HepG2 (cell line): Measurements from ENCODE around the gene TBXAS1. TPM values are rescaled to one million over a fixed set of nuclear protein-coding genes. Genes with fewer than 3 reads are reported as not detected.

ENCODE experiments used
- HOXA5 ChIP-seq: sonication (generic); formaldehyde crosslinking; IDR thresholded peaks from 2 replicates; pipeline ENCODE4 v1.4.0; 2020; ENCODE audit warnings: missing genetic modification reagents
- JUN ChIP-seq: sonication (generic); formaldehyde crosslinking; IDR thresholded peaks from 2 replicates; pipeline ENCODE4 v1.4.0; 2020; ENCODE audit warnings: mild to moderate bottlenecking, missing genetic modification reagents
- SRF ChIP-seq: IDR thresholded peaks from 2 replicates; pipeline ENCODE4 v1.6.1; 2011; ENCODE audit warnings: mild to moderate bottlenecking, low read depth, low read length, moderate library complexity
- TBX2 ChIP-seq: sonication (generic); formaldehyde crosslinking; IDR thresholded peaks from 2 replicates; pipeline ENCODE4 v1.5.0; 2020; ENCODE audit warnings: missing genetic modification reagents, mild to moderate bottlenecking, borderline replicate concordance
- THAP11 ChIP-seq: IDR thresholded peaks from 2 replicates; pipeline ENCODE4 v1.6.1; 2016; ENCODE audit warnings: missing biosample characterization, missing genetic modification reagents
- TSC22D2 ChIP-seq: sonication (generic); formaldehyde crosslinking; IDR thresholded peaks from 2 replicates; pipeline ENCODE4 v1.5.1; 2020; ENCODE audit warnings: missing genetic modification reagents, mild to moderate bottlenecking, borderline replicate concordance
- ZNF543 ChIP-seq: sonication (generic); formaldehyde crosslinking; IDR thresholded peaks from 2 replicates; pipeline ENCODE4 v1.4.0; 2020; ENCODE audit warnings: mild to moderate bottlenecking, missing genetic modification reagents
- ZSCAN29 ChIP-seq: sonication (generic); formaldehyde crosslinking; conservative IDR thresholded peaks from 2 replicates; pipeline ENCODE4 v1.4.0; 2020; ENCODE audit warnings: mild to moderate bottlenecking, missing genetic modification reagents
- polyA plus RNA-seq, 8 experiments: library from polyadenylated mRNA; depleted of rRNA in 3 of 8; stranded (reverse) in 7 of 8; unstranded in 1 of 8; fragments of >200 nt; fragmentation: Illumina TruSeq in 4 of 8; extraction: Trizol in 4 of 8; gene quantifications; 2 replicates each; pipeline versions ENCODE4 v1.2.1 to v1.2.3, GENCODE V29; 2011 to 2016; ENCODE audit warnings: low read depth in 4 of 8, missing spikeins in 1 of 8, mixed read lengths in 1 of 8; ENCODE audit not compliant: insufficient read depth in 1 of 8
- total RNA-seq, 5 experiments: library from RNA; depleted of rRNA; stranded (reverse); fragments of >200 nt; fragmentation: Illumina TruSeq; extraction: Trizol; gene quantifications; 2 replicates each; pipeline ENCODE4 v1.2.3, GENCODE V29; 2016; ENCODE audit warnings: low read depth in 1 of 5
- TF ChIP-seq, protein P1 (sequence below): fragments of 450-650 bp; IDR thresholded peaks from 2 replicates; pipeline ENCODE4 v1.6.1; 2017
- TF ChIP-seq, protein P2 (sequence below): sonication (generic); formaldehyde crosslinking; IDR thresholded peaks from 2 replicates; pipeline ENCODE4 v1.4.0; 2020; ENCODE audit warnings: low read depth, mild to moderate bottlenecking, missing genetic modification reagents
- TF ChIP-seq, protein P3 (sequence below): IDR thresholded peaks from 2 replicates; pipeline ENCODE4 v1.6.1; 2016; ENCODE audit warnings: mild to moderate bottlenecking
- TF ChIP-seq, protein P4 (sequence below): sonication (generic); formaldehyde crosslinking; IDR thresholded peaks from 2 replicates; pipeline ENCODE4 v1.5.0; 2020; ENCODE audit warnings: missing genetic modification reagents, mild to moderate bottlenecking, borderline replicate concordance
- TF ChIP-seq, protein P5 (sequence below): sonication (generic); formaldehyde crosslinking; IDR thresholded peaks from 2 replicates; pipeline ENCODE4 v1.4.0; 2020; ENCODE audit warnings: missing genetic modification reagents
- TF ChIP-seq, protein P6 (sequence below): conservative IDR thresholded peaks from 2 replicates; pipeline ENCODE4 v1.6.1; 2018; ENCODE audit warnings: missing genetic modification reagents
- TF ChIP-seq, protein P7 (sequence below): sonication (generic); formaldehyde crosslinking; conservative IDR thresholded peaks from 2 replicates; pipeline ENCODE4 v1.8.0; 2022; ENCODE audit warnings: missing genetic modification reagents

TBXAS1 gene
- total and polyA plus RNA-seq, 2 of the 13 experiments (the other 11 are each of a cell fraction or from before 2014, with no cell fraction given) = 4.0 to 4.9 TPM

DNA sequence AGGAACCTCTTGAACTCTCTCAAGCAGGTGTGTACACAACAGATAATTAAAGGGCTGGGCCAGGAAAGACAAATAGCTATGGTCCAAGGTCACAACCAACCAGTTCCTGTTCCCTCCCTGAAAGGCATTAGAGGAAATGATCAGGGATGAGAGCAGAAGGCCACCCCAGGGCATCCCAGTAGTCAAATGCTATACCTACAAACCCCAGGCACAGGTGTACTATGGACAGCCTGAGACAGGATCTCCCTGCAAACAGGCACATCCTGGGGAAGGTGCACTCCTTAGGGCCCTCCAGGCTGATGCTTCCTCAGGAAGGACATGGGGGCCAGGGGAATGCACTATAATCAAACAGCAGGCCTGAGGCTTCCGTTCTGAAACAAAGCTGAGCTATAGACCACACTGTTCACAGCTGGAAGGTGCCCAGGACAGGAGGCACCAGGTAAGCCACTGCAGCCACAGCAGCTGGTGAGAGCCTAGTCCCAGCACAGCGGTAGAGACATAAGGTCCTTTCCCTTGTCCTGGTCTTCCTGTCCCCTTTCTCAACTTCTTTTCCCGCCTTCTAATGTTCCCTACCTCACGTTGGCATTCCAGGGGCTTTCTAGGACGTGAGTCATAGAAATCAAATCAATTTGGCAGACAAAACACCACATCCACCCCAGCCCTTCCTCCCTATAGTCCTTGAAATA is 220.4 kb downstream of the TBXAS1 start (continued):
- TF ChIP-seq, protein P1, sequence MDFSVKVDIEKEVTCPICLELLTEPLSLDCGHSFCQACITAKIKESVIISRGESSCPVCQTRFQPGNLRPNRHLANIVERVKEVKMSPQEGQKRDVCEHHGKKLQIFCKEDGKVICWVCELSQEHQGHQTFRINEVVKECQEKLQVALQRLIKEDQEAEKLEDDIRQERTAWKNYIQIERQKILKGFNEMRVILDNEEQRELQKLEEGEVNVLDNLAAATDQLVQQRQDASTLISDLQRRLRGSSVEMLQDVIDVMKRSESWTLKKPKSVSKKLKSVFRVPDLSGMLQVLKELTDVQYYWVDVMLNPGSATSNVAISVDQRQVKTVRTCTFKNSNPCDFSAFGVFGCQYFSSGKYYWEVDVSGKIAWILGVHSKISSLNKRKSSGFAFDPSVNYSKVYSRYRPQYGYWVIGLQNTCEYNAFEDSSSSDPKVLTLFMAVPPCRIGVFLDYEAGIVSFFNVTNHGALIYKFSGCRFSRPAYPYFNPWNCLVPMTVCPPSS = no peak
- peak; percentile 98 for TF ChIP-seq TBX2 (CRISPR knock-in tag)
- peak; percentile 64; the same call in 1 of the 2 replicates for TF ChIP-seq JUN (CRISPR knock-in tag)
- peak; percentile 79; the same call in 1 of the 2 replicates for TF ChIP-seq ZSCAN29 (CRISPR knock-in tag)
- TF ChIP-seq, protein P2, sequence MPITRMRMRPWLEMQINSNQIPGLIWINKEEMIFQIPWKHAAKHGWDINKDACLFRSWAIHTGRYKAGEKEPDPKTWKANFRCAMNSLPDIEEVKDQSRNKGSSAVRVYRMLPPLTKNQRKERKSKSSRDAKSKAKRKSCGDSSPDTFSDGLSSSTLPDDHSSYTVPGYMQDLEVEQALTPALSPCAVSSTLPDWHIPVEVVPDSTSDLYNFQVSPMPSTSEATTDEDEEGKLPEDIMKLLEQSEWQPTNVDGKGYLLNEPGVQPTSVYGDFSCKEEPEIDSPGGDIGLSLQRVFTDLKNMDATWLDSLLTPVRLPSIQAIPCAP (CRISPR knock-in tag) = 0 out of 2 replicates have a peak, but pooled peaks have one; percentile 65
- TF ChIP-seq, protein P3, sequence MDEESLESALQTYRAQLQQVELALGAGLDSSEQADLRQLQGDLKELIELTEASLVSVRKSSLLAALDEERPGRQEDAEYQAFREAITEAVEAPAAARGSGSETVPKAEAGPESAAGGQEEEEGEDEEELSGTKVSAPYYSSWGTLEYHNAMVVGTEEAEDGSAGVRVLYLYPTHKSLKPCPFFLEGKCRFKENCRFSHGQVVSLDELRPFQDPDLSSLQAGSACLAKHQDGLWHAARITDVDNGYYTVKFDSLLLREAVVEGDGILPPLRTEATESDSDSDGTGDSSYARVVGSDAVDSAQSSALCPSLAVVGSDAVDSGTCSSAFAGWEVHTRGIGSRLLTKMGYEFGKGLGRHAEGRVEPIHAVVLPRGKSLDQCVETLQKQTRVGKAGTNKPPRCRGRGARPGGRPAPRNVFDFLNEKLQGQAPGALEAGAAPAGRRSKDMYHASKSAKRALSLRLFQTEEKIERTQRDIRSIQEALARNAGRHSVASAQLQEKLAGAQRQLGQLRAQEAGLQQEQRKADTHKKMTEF (CRISPR knock-in tag) = peak; percentile 93
- TF ChIP-seq, protein P4, sequence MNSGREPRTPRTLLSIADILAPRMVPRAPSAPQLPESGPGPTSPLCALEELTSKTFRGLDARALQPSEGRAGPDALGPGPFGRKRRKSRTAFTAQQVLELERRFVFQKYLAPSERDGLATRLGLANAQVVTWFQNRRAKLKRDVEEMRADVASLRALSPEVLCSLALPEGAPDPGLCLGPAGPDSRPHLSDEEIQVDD (CRISPR knock-in tag) = no peak
- TF ChIP-seq, protein P5, sequence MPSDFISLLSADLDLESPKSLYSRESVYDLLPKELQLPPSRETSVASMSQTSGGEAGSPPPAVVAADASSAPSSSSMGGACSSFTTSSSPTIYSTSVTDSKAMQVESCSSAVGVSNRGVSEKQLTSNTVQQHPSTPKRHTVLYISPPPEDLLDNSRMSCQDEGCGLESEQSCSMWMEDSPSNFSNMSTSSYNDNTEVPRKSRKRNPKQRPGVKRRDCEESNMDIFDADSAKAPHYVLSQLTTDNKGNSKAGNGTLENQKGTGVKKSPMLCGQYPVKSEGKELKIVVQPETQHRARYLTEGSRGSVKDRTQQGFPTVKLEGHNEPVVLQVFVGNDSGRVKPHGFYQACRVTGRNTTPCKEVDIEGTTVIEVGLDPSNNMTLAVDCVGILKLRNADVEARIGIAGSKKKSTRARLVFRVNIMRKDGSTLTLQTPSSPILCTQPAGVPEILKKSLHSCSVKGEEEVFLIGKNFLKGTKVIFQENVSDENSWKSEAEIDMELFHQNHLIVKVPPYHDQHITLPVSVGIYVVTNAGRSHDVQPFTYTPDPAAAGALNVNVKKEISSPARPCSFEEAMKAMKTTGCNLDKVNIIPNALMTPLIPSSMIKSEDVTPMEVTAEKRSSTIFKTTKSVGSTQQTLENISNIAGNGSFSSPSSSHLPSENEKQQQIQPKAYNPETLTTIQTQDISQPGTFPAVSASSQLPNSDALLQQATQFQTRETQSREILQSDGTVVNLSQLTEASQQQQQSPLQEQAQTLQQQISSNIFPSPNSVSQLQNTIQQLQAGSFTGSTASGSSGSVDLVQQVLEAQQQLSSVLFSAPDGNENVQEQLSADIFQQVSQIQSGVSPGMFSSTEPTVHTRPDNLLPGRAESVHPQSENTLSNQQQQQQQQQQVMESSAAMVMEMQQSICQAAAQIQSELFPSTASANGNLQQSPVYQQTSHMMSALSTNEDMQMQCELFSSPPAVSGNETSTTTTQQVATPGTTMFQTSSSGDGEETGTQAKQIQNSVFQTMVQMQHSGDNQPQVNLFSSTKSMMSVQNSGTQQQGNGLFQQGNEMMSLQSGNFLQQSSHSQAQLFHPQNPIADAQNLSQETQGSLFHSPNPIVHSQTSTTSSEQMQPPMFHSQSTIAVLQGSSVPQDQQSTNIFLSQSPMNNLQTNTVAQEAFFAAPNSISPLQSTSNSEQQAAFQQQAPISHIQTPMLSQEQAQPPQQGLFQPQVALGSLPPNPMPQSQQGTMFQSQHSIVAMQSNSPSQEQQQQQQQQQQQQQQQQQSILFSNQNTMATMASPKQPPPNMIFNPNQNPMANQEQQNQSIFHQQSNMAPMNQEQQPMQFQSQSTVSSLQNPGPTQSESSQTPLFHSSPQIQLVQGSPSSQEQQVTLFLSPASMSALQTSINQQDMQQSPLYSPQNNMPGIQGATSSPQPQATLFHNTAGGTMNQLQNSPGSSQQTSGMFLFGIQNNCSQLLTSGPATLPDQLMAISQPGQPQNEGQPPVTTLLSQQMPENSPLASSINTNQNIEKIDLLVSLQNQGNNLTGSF (CRISPR knock-in tag) = 0 out of 2 replicates have a peak, but pooled peaks have one; percentile 51
- TF ChIP-seq TSC22D2 = no peak
- TF ChIP-seq HOXA5 (CRISPR knock-in tag) = peak; percentile 86; the same call in 1 of the 2 replicates
- TF ChIP-seq, protein P6, sequence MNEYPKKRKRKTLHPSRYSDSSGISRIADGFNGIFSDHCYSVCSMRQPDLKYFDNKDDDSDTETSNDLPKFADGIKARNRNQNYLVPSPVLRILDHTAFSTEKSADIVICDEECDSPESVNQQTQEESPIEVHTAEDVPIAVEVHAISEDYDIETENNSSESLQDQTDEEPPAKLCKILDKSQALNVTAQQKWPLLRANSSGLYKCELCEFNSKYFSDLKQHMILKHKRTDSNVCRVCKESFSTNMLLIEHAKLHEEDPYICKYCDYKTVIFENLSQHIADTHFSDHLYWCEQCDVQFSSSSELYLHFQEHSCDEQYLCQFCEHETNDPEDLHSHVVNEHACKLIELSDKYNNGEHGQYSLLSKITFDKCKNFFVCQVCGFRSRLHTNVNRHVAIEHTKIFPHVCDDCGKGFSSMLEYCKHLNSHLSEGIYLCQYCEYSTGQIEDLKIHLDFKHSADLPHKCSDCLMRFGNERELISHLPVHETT = 0 out of 2 replicates have a peak, but pooled peaks have one; percentile 36
- TF ChIP-seq SRF = peak; percentile 84
- peak; percentile 74; the same call in 1 of the 2 replicates for TF ChIP-seq ZNF543
- TF ChIP-seq THAP11 (CRISPR knock-in tag) = peak; percentile 80
- TF ChIP-seq, protein P7, sequence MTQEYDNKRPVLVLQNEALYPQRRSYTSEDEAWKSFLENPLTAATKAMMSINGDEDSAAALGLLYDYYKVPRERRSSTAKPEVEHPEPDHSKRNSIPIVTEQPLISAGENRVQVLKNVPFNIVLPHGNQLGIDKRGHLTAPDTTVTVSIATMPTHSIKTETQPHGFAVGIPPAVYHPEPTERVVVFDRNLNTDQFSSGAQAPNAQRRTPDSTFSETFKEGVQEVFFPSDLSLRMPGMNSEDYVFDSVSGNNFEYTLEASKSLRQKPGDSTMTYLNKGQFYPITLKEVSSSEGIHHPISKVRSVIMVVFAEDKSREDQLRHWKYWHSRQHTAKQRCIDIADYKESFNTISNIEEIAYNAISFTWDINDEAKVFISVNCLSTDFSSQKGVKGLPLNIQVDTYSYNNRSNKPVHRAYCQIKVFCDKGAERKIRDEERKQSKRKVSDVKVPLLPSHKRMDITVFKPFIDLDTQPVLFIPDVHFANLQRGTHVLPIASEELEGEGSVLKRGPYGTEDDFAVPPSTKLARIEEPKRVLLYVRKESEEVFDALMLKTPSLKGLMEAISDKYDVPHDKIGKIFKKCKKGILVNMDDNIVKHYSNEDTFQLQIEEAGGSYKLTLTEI = no peak
